Hematopoietic multipotent progenitor cell treated with erythropoietin and hydrocortisone succinate and interleukin-3 and kit ligand, for 17 days (in vitro differentiated cells): ENCODE data around the gene GLCCI1.
A peak's percentile ranks its signal among the peaks of the same experiment; 100 is the strongest.

ENCODE experiments used
- DNase-seq: peaks from one replicate; pipeline ENCODE4 v3.0.0-alpha.2; 2015; ENCODE audit warnings: low spot score

GLCCI1 gene

DNA sequence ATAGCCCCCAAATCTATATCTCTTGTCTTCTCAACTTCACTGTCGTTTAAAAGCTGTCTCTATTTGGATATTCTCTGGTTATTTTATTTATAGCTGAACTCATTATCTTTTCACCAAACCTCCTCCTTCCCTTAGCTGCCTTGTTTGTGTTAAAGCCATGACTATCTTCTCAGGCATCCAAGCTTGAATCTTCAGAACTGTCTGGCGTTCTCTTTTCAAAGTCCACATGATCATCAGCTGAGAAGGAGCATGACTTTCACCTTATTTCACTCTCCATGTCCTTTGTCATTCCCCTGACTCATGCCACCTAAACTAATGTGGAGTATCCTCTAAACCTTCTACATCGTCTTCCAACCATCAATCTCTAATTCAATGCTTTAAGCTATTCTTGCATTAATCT lies 5.7 kb upstream of the GLCCI1 start:
- no peak for DNase-seq

DNA sequence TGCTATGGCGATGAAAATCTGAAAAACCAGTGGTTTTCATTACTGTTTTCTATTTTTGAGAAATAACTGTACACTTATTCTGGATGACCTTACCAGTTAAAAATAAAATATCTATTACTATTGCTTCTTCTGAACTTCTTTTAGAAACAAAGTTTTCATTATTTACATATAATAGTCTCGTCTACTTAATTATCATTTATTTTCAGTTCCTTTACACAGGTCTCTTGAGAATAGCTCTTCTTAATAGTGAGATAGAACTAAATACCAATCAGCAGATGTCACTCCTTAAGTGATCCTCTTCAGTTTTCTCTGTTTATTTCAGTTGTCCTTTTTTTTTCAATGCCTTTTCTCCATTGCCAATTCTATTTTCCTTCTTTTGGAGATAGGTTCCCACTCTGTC lies 4.3 kb upstream of the GLCCI1 start:
- no peak for DNase-seq

DNA sequence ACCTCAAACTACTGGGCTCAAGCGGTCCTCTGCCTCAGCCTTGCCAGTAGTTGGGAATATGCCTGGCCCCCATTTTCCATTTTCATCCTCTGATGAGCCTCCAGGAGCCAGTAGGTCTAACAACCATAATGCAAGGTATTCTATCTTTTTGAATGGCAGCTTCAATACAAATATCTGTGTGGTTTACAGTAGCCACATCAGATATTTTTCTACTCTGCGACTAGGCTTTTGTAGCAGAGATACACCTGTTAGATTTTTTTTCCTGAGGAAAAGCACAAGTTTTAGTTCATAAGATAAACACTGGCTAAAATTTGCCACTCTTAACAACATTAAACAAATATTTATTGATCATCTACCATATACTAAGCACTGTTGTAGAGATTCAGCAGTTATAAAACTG lies 3.9 kb upstream of the GLCCI1 start:
- DNase-seq, result no peak

DNA sequence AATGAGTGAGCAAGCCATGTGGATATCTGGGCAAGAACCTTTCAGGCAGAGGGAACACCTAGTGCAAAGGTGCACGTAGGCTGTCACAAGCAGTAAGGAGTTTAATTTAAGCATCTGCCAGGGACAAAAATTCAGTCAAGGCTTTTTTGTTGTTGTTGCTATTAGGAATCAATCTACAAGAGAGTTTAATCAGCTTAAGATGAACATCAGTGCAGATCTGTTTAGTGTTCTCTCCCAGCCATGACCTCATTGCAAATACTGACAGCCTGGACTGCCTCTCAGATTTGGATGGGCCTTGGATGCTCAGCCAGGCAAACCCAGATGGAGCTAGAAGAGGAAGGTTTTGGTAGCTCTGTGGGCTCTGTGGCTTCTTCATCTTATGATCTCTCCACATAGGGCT lies 3.3 kb upstream of the GLCCI1 start:
- no peak for DNase-seq

DNA sequence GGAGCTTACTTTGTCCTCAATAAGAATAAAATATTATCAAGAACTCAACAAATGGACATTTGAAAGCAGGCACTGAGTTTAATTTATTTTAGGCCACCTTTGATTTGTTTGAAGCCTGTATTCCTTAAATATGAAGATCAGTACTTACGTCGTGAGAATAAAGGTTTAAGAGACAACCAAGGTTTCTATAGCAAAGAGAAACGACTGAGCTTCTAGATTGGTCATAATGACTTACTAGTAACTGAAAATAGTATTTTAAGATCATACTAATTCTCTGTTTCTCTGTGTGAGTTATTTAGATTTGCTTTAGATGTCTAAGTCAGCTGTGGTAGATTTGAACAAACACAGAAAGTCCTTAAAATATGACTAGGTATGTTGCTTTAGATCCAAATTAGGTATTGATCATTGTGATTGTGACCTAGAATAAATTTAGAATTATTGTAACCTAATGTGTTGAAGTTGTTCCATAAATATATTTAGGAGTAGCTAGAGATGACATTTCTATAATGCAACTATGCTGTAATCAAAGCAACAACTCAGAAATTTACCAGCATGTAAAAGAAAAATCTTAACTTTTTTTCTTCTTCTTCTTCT lies 2.4 kb upstream of the GLCCI1 start:
- DNase-seq, result no peak

DNA sequence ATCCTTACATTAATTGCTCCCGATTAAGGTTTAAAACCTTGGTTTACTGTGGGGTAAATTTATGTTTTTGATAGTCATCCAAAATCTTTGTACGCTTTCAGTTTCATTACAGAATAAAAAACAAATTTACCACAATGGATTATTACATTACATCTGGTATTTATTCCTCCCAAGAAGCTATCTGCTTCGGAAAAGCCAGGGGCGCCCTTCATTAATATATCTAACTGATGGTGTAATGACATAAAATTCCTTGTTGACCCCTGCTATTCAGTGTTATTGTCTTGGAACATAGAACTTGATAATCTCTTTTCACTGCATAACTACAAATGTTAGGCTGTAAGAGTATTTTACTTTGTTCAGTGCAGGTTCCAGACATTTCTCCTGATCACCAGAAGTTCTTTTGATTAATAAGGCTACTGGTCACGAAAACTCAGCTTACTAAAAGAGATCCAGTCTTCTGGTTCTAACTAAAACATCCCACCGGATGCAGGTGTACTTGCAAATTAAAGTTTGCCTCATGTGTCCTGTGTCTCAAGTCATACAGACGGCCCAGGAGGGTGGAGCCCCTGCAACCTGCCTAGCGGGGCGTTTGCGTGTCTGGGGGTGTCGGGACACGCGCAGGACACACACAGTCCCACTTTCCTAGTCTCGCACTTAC lies 581 bp upstream of the GLCCI1 start:
- no peak for DNase-seq

DNA sequence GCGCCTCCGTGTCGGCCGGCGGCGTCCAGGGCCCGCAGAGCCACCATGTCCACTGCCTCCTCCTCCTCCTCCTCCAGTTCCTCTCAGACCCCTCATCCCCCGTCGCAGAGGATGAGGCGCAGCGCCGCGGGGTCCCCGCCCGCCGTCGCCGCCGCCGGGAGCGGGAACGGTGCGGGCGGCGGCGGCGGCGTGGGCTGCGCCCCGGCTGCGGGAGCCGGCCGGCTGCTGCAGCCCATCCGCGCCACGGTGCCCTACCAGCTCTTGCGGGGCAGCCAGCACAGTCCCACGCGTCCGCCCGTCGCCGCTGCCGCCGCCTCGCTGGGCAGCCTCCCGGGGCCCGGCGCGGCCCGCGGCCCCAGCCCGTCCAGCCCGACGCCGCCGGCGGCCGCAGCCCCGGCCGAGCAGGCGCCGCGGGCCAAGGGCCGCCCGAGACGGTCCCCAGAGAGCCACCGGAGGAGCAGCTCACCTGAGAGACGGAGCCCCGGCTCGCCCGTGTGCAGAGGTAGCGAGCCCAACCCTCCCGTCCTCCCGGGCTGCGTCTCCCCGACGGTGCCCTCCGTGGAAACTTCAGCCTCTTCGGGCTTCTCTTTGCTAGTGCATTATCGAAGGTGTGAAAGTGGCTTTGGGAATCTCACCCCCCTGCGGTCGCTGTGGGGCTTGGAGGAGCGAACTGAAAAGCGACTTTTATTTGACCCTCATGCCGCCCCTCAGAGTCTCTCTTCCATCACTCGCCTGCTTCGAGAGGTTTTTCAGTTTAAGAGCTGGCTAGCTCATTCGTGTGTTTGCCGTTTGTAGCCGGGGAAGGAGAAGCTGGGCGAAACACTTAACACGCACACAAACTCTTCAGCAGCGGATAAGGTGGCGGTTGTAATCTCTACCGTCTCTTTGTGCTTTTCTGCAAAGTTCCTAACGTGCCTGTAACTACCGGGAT lies 975 bp downstream of the GLCCI1 start:
- peak; percentile 61 for DNase-seq

DNA sequence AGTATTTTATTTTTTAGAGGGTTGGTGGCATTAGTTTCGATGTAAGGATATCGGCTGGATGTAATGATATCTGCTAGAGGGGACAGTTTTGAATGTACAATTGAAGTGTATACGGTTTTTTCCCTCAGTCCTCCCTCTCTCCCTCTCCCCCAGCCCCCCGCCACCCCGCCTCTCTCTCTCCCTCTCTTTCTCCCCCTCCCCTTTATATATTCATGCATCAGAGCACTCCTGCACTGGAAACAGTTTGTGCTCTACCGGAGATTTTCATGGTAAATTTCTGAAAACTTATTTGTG lies 1.6 kb downstream of the GLCCI1 start:
- DNase-seq, result no peak

DNA sequence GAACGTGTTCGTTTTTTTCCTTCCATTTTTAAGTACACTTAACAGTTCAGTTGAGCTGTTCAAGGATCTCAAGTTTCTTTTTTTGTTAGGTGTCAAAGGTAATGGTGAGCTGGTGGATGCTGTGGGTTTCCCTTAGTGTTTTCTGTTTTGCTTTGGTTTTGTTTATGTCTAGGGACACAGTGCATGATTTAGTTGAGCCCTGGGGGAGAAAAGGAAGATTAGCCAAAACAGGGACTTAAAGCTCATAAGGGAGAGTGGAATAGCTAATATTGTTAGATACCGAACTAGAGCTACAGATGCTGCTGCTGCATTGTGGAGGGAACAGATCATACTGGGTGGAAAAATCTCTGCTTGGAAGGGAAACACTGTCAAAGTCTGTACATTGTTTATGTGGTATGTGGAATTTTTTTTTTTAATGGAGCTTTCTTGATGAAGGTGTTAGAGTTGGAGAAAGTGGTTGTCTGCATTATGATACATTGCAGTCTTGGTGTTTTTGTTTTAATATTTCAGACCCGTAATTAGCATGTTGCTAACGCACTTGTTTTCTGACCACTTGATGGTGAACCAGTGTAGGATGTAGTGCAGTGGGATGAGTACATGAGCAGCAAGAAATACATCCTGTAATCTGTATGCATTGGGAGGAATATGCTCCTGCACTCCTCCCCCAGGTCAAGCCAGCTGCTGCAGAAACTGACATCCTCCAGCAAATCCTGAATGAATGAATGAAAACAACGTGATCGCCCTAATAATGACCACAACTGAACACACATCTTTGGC lies 2.1 kb downstream of the GLCCI1 start:
- peak; percentile 30 for DNase-seq

DNA sequence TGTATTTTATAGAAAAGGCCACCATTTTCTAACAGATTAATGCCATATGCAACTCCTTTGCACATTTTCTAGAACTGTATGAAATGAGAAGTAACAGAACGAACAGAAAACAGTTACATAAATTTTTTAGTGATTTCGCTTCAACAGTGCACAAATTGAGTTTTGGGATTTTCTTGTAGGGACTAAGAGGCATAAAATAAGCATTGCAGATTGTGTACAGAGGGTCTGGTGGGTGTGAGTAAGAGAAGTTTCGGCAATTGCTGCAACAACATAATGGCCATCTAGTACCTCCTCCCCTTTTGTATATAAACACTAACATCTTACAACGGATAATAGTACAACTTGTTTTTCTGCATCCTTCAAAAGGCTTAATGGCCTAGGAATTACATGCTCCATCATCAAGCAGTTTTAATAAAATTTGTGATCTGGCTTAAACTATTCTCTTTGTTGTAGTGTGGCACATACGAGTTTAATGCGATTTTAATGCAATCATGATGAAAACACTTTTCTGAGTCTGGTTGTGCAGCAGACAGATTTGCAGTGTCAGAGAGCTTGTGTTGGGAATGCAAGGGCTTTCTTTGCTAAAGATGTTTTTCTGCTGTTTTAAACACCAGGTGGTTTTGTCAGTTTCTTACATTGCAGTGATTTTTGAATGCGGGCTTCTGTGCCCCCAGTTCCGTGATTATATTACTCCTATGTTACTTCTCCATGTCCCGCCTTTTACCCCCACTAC lies 2.9 kb downstream of the GLCCI1 start:
- no peak for DNase-seq

DNA sequence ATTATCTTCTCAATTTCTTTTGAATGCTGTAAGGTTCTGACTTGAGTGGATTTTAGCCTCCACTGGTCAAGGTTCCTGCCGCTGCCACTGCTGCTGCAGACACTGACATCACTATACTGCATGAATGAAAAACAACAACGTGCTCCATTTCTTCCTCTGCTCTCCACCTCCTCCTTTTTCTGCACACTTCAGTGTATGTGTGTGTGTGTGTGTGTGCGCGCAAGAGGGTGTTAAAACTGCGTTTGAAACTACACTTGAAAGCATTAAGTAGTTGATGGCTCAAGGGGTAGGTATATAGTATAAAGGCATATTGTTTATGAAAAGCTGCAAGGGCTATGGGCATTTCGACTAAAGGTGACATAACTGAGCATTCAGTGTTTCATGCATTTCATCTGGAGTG lies 3.5 kb downstream of the GLCCI1 start:
- DNase-seq, result no peak

DNA sequence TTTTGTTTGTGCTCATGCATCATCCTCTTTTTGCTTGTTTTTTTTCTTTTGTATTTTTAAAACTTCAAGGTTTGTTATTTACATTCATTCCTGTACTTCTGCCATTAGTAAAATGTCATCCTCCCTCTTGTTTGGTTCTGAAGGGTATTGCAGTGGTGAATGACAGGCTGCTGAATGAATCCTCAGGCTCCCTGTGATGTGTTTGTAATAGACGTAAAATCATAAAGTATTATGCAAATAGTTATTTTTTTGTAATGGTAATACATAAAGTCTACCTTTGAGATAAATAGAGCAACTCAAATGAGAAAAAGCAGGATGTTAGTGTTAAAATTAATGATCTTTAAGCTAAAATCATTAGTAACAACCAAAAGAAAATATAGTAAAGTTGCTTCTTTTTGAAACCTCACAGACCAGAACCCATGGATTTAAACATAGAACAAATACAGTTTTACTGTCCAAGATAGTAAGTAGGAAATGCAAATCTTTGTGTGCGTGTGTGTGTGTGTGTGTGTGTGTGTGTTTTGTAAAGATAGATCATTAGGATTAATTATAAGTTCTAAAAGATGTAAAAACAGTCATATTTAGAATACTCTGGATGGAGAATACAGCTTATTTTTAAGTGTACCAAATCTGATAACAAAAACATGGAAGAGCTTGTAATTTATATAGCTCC lies 4.5 kb downstream of the GLCCI1 start:
- no peak for DNase-seq

DNA sequence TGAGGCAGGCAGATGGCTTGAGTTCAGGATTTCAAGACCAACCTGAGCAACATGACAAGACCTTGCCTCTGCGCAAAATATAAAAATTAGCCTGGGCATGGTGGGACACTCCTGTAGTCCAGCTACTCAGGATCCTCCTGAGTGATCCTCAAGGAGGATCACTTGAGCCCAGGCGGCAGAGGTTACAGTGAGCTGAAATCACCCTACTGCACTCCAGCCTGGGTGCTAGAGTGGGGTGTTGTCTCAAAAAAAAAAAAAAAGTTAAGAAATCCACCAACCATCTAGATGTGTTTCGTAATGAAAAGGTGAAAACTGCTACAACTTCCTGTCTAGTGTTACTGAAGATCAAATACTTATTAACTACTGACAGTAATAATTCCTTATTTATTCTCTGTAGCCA lies 8.1 kb downstream of the GLCCI1 start:
- DNase-seq, result no peak

DNA sequence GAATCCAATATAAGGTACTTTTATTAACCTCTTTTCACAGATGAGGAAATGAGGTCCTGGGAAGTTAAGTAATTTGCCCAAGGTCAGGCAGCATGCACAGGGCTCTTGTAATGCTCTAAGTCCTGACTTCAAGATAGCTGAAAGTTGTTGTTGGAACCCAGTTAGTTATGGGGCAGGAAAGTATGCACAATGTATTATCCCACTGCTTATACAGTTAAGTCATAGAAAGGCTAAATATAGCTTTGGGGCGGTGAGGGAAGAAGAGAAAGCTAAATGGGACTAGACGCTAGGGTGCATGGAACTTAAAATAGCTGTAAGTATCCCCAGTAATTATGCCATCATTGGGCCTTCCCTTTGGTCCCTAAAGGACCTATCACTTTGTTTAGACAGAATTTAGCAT lies 9.2 kb downstream of the GLCCI1 start:
- DNase-seq, result no peak

DNA sequence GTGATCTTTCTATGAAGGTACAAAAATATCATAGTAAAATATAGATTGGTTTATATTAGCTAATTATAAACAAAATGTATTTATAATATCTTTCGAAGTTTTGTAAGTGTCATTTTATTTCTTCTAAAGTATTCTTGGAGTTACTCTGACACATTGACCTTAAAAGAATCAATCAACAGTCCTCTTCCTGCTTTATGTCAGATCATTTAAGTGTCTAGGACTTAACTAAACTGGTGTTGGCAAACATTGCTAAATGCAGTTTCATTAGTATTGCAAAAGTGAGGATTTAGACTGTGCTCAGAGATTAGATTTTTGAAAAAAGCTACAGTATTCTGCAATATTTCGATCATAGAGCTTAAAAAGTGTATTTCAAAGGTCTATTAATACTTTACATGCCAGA lies 10.3 kb downstream of the GLCCI1 start:
- no peak for DNase-seq

DNA sequence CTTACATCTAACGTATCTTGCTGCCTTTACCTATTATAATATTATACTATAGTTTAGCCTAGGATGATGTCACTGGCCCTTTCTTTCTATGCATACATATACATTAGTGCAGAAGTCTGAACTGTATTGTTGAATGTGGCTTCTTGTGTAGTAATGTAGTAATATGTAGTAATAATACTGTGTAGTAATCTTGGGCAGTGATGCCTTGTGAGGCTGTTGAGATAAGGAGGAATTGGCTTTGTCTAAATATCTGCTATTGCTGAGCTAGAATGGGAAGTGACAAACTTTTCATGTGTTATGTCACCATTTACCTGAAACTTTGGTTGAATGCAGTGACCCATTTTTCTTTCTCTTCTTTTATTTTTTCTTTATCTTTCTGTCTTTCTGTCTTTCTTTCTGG lies 11.0 kb downstream of the GLCCI1 start:
- no peak for DNase-seq

DNA sequence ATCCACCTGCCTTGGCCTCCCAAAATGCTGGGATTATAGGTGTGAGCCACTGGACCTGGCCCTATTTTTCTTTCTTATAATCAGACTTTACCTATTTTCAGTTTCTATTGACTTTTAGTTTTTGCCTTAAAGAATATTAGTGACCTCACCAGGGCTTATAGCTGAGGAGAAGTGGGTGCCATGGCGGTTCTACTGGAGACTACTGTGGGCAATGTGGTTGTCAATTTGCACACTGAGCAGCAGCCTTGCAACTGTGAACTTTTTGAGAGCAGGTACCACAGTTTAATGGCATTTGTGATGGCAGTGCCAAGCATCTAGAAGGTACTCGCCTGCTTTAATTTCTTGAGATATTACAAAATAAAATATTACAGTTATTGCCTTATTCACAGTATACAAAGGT lies 11.5 kb downstream of the GLCCI1 start:
- no peak for DNase-seq

DNA sequence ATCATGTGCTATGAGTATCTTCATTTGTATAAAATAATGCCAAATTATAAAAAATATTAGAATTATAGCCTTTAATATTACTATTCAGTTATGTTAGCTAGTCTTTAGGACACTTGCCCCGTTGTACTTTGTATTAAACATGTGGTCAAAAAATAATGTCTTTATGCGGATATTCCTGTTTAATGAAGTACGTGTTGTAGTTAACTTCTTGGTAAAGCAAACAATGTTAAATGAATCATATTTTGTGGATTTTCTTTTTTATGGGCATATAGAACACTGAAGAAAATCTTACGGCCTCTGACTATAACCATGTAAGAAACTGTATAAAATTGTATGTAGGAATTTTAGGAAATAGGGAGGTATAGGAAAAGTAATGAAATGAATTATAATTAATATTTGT lies 14.3 kb downstream of the GLCCI1 start:
- no peak for DNase-seq

DNA sequence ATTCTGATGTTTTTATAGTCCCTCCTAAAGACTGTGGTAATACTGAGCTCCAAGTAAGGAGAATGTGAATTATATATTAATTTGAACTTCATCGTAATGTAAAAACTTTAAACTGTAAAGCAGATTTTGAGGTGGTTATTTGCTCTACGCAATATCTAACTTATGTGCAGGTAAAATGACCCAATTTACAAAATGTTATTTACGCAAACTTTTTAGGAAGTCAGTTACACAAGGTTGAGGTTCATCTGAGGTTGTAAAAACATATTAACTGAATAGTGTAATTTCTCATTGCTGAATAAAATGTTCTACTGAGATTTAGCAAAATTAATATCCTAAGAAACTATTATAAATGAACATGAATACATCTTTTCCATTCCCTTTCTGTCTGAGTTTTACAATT lies 15.8 kb downstream of the GLCCI1 start:
- no peak for DNase-seq

DNA sequence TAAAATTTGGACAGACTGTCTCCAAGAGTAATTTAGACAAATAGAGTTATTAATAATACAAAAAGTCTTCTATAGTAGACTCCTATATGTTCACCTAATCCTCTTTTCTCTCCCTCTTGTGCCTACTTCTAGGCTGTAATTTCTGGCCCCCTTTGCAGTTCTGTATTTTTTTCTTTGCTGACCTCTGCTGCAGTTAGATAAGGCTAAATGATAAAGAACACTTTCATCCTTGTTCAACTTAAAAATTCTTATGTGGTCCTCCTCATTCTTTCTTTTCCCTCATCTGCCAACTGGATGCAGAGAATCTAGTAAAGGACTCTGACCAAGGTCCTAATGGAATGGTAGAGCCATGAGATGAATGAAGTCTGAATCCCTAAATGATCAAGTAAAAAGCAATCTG lies 20.1 kb downstream of the GLCCI1 start:
- peak; percentile 37 for DNase-seq

DNA sequence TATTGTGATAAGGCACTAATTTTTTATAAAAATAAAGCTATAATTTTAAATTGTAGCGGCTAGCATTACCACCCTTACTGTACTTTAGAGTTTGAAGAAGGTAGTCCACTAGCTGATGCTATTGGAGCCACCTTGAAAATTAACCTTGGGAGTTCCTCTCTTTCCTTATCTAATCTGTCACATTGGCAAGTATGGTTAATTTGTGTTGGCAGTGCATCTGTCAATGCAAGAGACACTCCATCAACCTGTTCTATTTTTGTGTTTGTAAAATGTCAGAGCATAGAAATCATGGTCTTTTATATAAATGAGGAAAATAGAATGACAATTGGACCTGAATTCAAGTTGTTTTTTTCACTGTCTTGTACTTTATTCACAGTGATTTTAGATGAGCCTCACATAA lies 20.5 kb downstream of the GLCCI1 start:
- DNase-seq, result peak; percentile 59
